Measurements from ENCODE around the gene GHR. TPM values are rescaled to one million over a fixed set of nuclear protein-coding genes. Genes with fewer than 3 reads are reported as not detected.
"Not testable (repeated sequence)": the region's sequence is repeated elsewhere in the genome, so short reads cannot be mapped to it uniquely, and the experiment has no call there.

The GHR gene
- total and polyA plus RNA-seq, 2 of the 8 experiments (the other 6 are each of a cell fraction or from before 2014, with no cell fraction given) = 0.15 to 0.19 TPM

GRCh38 chr5:42575914-42576313 is 152.7 kb downstream of the GHR start:
- H2BK15ac ChIP-seq (ENCODE audit: low read length); H3K79me1 ChIP-seq (ENCODE audit: low read depth, low read length); H3K27me3 ChIP-seq (replicated peaks in 1 of 4; ENCODE audit: control insufficient read depth in 3 of 4, extremely low read depth in 1 of 4, insufficient read depth in 3 of 4, low read length in 3 of 4); H3K4me2 ChIP-seq (ENCODE audit: insufficient read depth in 1 of 2, low read depth in 2 of 2, low read length in 2 of 2); H4K20me1 ChIP-seq (replicated peaks in 1 of 2; ENCODE audit: control insufficient read depth in 1 of 2, insufficient read depth in 2 of 2, low read length in 2 of 2); H4K91ac ChIP-seq (replicated peaks; ENCODE audit: insufficient read length, low read length); H4K5ac ChIP-seq (ENCODE audit: insufficient read length, low read depth, low read length); H2BK5ac ChIP-seq (ENCODE audit: low read depth, low read length); H3K9ac ChIP-seq (replicated peaks in 1 of 4; ENCODE audit: extremely low read depth in 1 of 4, low read depth in 3 of 4, low read length in 3 of 4); H3K4me3 ChIP-seq (ENCODE audit: extremely low read depth in 1 of 4, insufficient read depth in 2 of 4, low read depth in 3 of 4, low read length in 4 of 4); H2AK5ac ChIP-seq (ENCODE audit: low read depth, low read length); H3K27ac ChIP-seq (ENCODE audit: low read depth, low read length); POLR2A ChIA-PET (ENCODE audit: partially characterized antibody); H3K4ac ChIP-seq (replicated peaks; ENCODE audit: insufficient read length, low read depth, low read length); DNase-seq (ENCODE audit: low read depth in 1 of 2, low spot score in 2 of 2); H2AFZ ChIP-seq (ENCODE audit: low read length); H3K18ac ChIP-seq (ENCODE audit: extremely low read depth, low read length); H3K23ac ChIP-seq (ENCODE audit: insufficient read length); H3K14ac ChIP-seq (ENCODE audit: insufficient read length); H2BK120ac ChIP-seq (replicated peaks; ENCODE audit: low read depth, low read length); H3K9me3 ChIP-seq (ENCODE audit: insufficient read depth in 2 of 2, low read depth in 1 of 2, low read length in 1 of 2); H3K79me2 ChIP-seq (ENCODE audit: control insufficient read depth in 1 of 2, insufficient read depth in 2 of 2, low read length in 2 of 2); H3K56ac ChIP-seq (replicated peaks; ENCODE audit: insufficient read length, low read depth, low read length); H3K36me3 ChIP-seq (ENCODE audit: control insufficient read depth in 2 of 4, insufficient read depth in 4 of 4, low read length in 3 of 4); H4K8ac ChIP-seq (ENCODE audit: extremely low read depth, insufficient read depth, low read length); H2BK12ac ChIP-seq (ENCODE audit: low read depth, low read length); H3K4me1 ChIP-seq (replicated peaks in 1 of 4; ENCODE audit: control insufficient read depth in 3 of 4, insufficient read depth in 4 of 4, low read length in 3 of 4); H2BK20ac ChIP-seq (ENCODE audit: low read length); FAIRE-seq; H3K23me2 ChIP-seq (ENCODE audit: low read depth, low read length): not testable (repeated sequence)
- WGBS, 2 experiments (ENCODE audit: extremely low coverage in 1 of 2, insufficient coverage in 1 of 2, insufficient read length in 1 of 2, insufficient replicate concordance in 2 of 2, low coverage in 1 of 2, low lambda C conversion rate in 2 of 2, missing lambda C conversion rate in 1 of 2) = 100% methylated on average over 1 of the region's 1 CpG; no CpG with 5 or more reads in 1 of the 2 experiments
- CTCF ChIA-PET (ENCODE audit: partially characterized antibody) = interaction anchor here (0.5 kb wide), 1 partner anchor 12 kb away, joined by 3 read pairs; no protein-coding TSS in a partner anchor

DNA sequence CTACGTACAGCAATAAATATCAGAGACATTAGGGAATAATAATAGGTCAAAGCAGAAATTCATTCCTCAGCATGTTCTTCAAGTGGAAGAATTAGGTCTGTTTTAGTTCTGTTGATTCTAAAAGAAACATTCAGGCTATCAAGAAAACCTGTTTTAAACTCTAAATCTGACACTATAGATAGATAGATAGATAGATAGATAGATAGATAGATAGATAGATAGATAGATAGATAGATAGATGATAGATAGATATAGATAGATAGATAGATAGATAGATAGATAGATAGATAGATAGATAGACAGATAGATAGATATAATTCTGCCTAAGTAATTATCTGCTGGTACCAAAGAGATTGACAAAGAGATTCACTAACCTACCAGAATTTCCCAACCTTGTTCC is 155.7 kb downstream of the GHR start:
- H3K23ac ChIP-seq (ENCODE audit: insufficient read length); H3K79me1 ChIP-seq (ENCODE audit: low read depth, low read length); DNase-seq (ENCODE audit: low read depth in 1 of 2, low spot score in 2 of 2); H3K27me3 ChIP-seq (replicated peaks in 1 of 4; ENCODE audit: control insufficient read depth in 3 of 4, extremely low read depth in 1 of 4, insufficient read depth in 3 of 4, low read length in 3 of 4); POLR2A ChIA-PET (ENCODE audit: partially characterized antibody); H2AFZ ChIP-seq (ENCODE audit: low read length); H3K4me3 ChIP-seq (ENCODE audit: extremely low read depth in 1 of 4, insufficient read depth in 2 of 4, low read depth in 3 of 4, low read length in 4 of 4); H2BK12ac ChIP-seq (ENCODE audit: low read depth, low read length); H3K23me2 ChIP-seq (ENCODE audit: low read depth, low read length); H3K14ac ChIP-seq (ENCODE audit: insufficient read length); H2BK120ac ChIP-seq (replicated peaks; ENCODE audit: low read depth, low read length); H3K4me2 ChIP-seq (ENCODE audit: insufficient read depth in 1 of 2, low read depth in 2 of 2, low read length in 2 of 2); H3K9ac ChIP-seq (replicated peaks in 1 of 4; ENCODE audit: extremely low read depth in 1 of 4, low read depth in 3 of 4, low read length in 3 of 4); FAIRE-seq; H3K79me2 ChIP-seq (ENCODE audit: control insufficient read depth in 1 of 2, insufficient read depth in 2 of 2, low read length in 2 of 2); H2AK5ac ChIP-seq (ENCODE audit: low read depth, low read length); H3K4ac ChIP-seq (replicated peaks; ENCODE audit: insufficient read length, low read depth, low read length); H4K8ac ChIP-seq (ENCODE audit: extremely low read depth, insufficient read depth, low read length); H4K20me1 ChIP-seq (replicated peaks in 1 of 2; ENCODE audit: control insufficient read depth in 1 of 2, insufficient read depth in 2 of 2, low read length in 2 of 2); H4K5ac ChIP-seq (ENCODE audit: insufficient read length, low read depth, low read length); H3K4me1 ChIP-seq (replicated peaks in 1 of 4; ENCODE audit: control insufficient read depth in 3 of 4, insufficient read depth in 4 of 4, low read length in 3 of 4); H3K56ac ChIP-seq (replicated peaks; ENCODE audit: insufficient read length, low read depth, low read length); H3K9me3 ChIP-seq (ENCODE audit: insufficient read depth in 2 of 2, low read depth in 1 of 2, low read length in 1 of 2); H2BK5ac ChIP-seq (ENCODE audit: low read depth, low read length); H3K36me3 ChIP-seq (ENCODE audit: control insufficient read depth in 2 of 4, insufficient read depth in 4 of 4, low read length in 3 of 4); H3K27ac ChIP-seq (ENCODE audit: low read depth, low read length); H4K91ac ChIP-seq (replicated peaks; ENCODE audit: insufficient read length, low read length); H3K18ac ChIP-seq (ENCODE audit: extremely low read depth, low read length); H2BK15ac ChIP-seq (ENCODE audit: low read length); H2BK20ac ChIP-seq (ENCODE audit: low read length): not testable (repeated sequence)
- CTCF ChIA-PET (ENCODE audit: partially characterized antibody) = interaction anchor here (1.3 kb wide), 1 partner anchor 59 kb away, joined by 3 read pairs; no protein-coding TSS in a partner anchor
- WGBS, 2 experiments (ENCODE audit: extremely low coverage in 1 of 2, insufficient coverage in 1 of 2, insufficient read length in 1 of 2, insufficient replicate concordance in 2 of 2, low coverage in 1 of 2, low lambda C conversion rate in 2 of 2, missing lambda C conversion rate in 1 of 2) = 87% methylated on average over 1 of the region's 1 CpG; no CpG with 5 or more reads in 1 of the 2 experiments

All from H1 (cell line).